ENCODE results near the gene MAP6.
A peak's percentile ranks its signal among the peaks of the same experiment; 100 is the strongest.

Gene MAP6

GRCh38 chr11:75668451-75669297, at the start of gene MAP6:
Gene MAP6 (minus strand): TSS chr11:75669038. CDS start chr11:75668369, 669 bp downstream.
- peaks cover 87% of the 10 kb centered on the region for H3K27me3 Mint-ChIP-seq
- ATAC-seq (replicated peaks; ENCODE audit: extremely low read depth, poor library complexity, severe bottlenecking): peak; percentile 50
- peaks cover 11% of the 10 kb centered on the region for H3K4me1 Mint-ChIP-seq
- H3K9me3 Mint-ChIP-seq: no peaks in the 10 kb centered on the region
- peak within 1 kb of the TSS; percentile 79 for H3K4me3 Mint-ChIP-seq
- H3K27ac Mint-ChIP-seq (ENCODE audit: low read depth): peak within 1 kb of the TSS; percentile 60
- DNase-seq (ENCODE audit: low spot score in 2 of 2): no peak
- H3K36me3 Mint-ChIP-seq (ENCODE audit: insufficient read depth): no peaks in the 10 kb centered on the region

DNA sequence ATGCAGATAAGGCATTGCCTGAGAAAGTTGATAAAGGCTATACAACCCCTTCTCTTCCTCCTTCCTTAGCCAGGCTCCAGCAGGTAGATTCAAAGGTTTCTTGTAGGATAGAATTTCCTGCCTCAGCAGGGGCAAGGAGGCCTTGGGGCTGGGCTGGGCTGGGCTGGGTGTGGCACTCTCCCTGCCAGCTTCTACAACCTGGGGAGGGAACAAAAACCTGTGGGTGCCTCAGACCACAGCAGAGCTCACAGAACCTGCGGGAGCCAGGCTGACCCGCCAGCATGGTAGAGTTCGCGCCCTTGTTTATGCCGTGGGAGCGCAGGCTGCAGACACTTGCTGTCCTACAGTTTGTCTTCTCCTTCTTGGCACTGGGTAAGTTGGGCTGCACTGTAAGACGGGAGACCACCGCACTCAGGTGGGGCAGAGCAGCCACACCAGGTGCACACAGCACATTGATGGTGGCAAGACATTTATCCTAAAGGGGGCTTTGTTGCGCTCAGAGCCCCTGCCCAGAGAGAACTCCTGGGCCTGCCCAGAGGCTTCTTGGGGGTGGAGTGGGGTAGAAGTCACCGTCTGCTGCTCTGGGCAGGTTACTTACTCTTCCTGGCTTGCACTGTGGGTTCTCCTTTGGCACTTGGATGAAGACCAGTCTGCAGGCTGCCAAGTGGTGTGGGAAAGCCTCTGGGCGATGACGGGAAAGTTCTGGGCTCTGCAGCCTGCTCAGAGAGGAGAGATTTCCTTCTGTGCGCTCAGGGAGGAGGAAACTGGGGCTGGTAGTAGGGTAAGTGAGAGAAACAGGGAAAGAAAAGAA, 49.0 kb upstream of the MAP6 start, which contains the start of gene MOGAT2:
MOGAT2 (plus strand) TSS at position 231 of the 811 bp plus-strand sequence; CDS start at position 282, 51 bp downstream.
- no peaks in the 10 kb centered on the region for H3K9me3 Mint-ChIP-seq
- no peak within 1 kb of the TSS for H3K4me3 Mint-ChIP-seq
- DNase-seq (ENCODE audit: low spot score in 2 of 2): no peak
- H3K4me1 Mint-ChIP-seq: no peaks in the 10 kb centered on the region
- H3K36me3 Mint-ChIP-seq (ENCODE audit: insufficient read depth): no peaks in the 10 kb centered on the region
- peaks cover 14% of the 10 kb centered on the region for H3K27me3 Mint-ChIP-seq
- H3K27ac Mint-ChIP-seq (ENCODE audit: low read depth): peak within 1 kb of the TSS; percentile 8
- ATAC-seq (replicated peaks; ENCODE audit: extremely low read depth, poor library complexity, severe bottlenecking): no peak

DNA sequence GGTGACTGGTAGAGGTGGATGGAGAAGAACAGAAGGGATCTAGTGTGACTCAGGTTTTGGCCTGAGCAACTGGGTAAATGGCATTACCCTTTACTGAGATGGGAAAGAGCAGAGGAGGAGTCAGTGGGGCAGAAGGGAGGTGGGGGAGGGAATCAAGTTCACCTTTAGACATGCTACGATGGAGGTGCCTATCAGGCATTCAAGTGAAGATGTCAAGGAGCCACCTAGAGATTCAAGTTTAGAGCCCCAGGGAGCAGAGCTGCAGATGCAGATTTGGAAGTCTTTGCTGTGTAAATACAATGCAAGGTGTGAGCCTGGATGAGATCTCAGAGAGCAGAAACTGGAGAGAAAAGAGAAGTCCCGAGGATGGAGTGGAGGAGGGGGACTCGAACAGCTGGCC, 47.8 kb upstream of the MAP6 start:
- Mint-ChIP-seq H3K36me3 (ENCODE audit: insufficient read depth) (no peaks in the 10 kb centered on the region), H3K27me3 (peaks cover 16% of the 10 kb centered on the region), H3K9me3 (no peaks in the 10 kb centered on the region), H3K4me1 (no peaks in the 10 kb centered on the region), H3K4me3 (no peak overlapping the region), H3K27ac (ENCODE audit: low read depth) (no peak overlapping the region)
- ATAC-seq (replicated peaks; ENCODE audit: extremely low read depth, poor library complexity, severe bottlenecking) (no peak), DNase-seq (ENCODE audit: low spot score in 2 of 2) (no peak)

DNA sequence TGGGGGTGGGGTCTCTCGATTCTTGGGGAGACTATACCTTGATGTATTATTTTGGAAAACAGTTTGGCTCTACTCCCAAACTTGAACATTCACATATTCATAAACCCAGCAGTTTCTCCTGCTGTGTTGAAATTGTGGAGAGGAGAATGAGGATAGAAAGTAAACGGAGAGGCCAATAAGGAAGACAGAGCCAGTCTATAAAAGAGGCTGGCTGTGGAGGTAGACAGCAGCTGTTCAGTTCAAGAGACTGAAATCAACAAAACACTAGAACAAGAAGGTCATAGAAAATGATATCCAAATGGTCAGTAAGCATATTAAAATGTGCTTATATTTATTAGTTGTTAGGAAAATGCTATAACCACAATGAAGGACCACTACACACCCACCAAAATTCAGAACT, 46.9 kb upstream of the MAP6 start:
- Mint-ChIP-seq H3K27me3 (peaks cover 16% of the 10 kb centered on the region), H3K27ac (ENCODE audit: low read depth) (no peak overlapping the region), H3K4me1 (no peaks in the 10 kb centered on the region), H3K4me3 (no peak overlapping the region), H3K9me3 (no peaks in the 10 kb centered on the region), H3K36me3 (ENCODE audit: insufficient read depth) (no peaks in the 10 kb centered on the region)
- ATAC-seq (replicated peaks; ENCODE audit: extremely low read depth, poor library complexity, severe bottlenecking) (no peak), DNase-seq (ENCODE audit: low spot score in 2 of 2) (no peak)

GRCh38 chr11:75714211-75714610, 45.4 kb upstream of the MAP6 start:
- no peaks in the 10 kb centered on the region for H3K36me3 Mint-ChIP-seq (ENCODE audit: insufficient read depth)
- H3K9me3 Mint-ChIP-seq: no peaks in the 10 kb centered on the region
- H3K27ac Mint-ChIP-seq (ENCODE audit: low read depth): no peak overlapping the region
- ATAC-seq (replicated peaks; ENCODE audit: extremely low read depth, poor library complexity, severe bottlenecking) (no peak), DNase-seq (ENCODE audit: low spot score in 2 of 2) (no peak)
- peaks cover 16% of the 10 kb centered on the region for H3K27me3 Mint-ChIP-seq
- no peaks in the 10 kb centered on the region for H3K4me1 Mint-ChIP-seq
- H3K4me3 Mint-ChIP-seq: no peak overlapping the region

GRCh38 chr11:75706260-75706729, 37.5 kb upstream of the MAP6 start:
- H3K4me1 Mint-ChIP-seq: peaks cover 12% of the 10 kb centered on the region
- no peaks in the 10 kb centered on the region for H3K36me3 Mint-ChIP-seq (ENCODE audit: insufficient read depth)
- DNase-seq (ENCODE audit: low spot score in 2 of 2) (peak; percentile 35 to 57), ATAC-seq (replicated peaks; ENCODE audit: extremely low read depth, poor library complexity, severe bottlenecking) (peak; percentile 77)
- no peaks in the 10 kb centered on the region for H3K27me3 Mint-ChIP-seq
- no peak overlapping the region for H3K4me3 Mint-ChIP-seq
- no peak overlapping the region for H3K27ac Mint-ChIP-seq (ENCODE audit: low read depth)
- H3K9me3 Mint-ChIP-seq: no peaks in the 10 kb centered on the region

GRCh38 chr11:75705541-75705940, 36.7 kb upstream of the MAP6 start:
- H3K4me3 Mint-ChIP-seq: no peak overlapping the region
- H3K27me3 Mint-ChIP-seq: no peaks in the 10 kb centered on the region
- ATAC-seq (replicated peaks; ENCODE audit: extremely low read depth, poor library complexity, severe bottlenecking) (no peak), DNase-seq (ENCODE audit: low spot score in 2 of 2) (no peak)
- H3K9me3 Mint-ChIP-seq: no peaks in the 10 kb centered on the region
- no peak overlapping the region for H3K27ac Mint-ChIP-seq (ENCODE audit: low read depth)
- no peaks in the 10 kb centered on the region for H3K36me3 Mint-ChIP-seq (ENCODE audit: insufficient read depth)
- H3K4me1 Mint-ChIP-seq: peaks cover 12% of the 10 kb centered on the region

GRCh38 chr11:75703695-75704237, 34.9 kb upstream of the MAP6 start:
- Mint-ChIP-seq H3K27me3 (peaks cover 15% of the 10 kb centered on the region), H3K9me3 (no peaks in the 10 kb centered on the region), H3K27ac (ENCODE audit: low read depth) (no peak overlapping the region), H3K4me3 (no peak overlapping the region), H3K36me3 (ENCODE audit: insufficient read depth) (no peaks in the 10 kb centered on the region), H3K4me1 (peaks cover 12% of the 10 kb centered on the region)
- ATAC-seq (replicated peaks; ENCODE audit: extremely low read depth, poor library complexity, severe bottlenecking) (no peak), DNase-seq (ENCODE audit: low spot score in 2 of 2) (no peak)

- DNase-seq (ENCODE audit: low spot score in 2 of 2) (no peak), ATAC-seq (replicated peaks; ENCODE audit: extremely low read depth, poor library complexity, severe bottlenecking) (no peak)
- Mint-ChIP-seq H3K9me3 (no peaks in the 10 kb centered on the region), H3K27me3 (peaks cover 43% of the 10 kb centered on the region), H3K27ac (ENCODE audit: low read depth) (no peak overlapping the region), H3K36me3 (ENCODE audit: insufficient read depth) (no peaks in the 10 kb centered on the region), H3K4me3 (no peak overlapping the region), H3K4me1 (peaks cover 7% of the 10 kb centered on the region)
Observed at GRCh38 chr11:75700940-75701339, 32.1 kb upstream of the MAP6 start.

DNA sequence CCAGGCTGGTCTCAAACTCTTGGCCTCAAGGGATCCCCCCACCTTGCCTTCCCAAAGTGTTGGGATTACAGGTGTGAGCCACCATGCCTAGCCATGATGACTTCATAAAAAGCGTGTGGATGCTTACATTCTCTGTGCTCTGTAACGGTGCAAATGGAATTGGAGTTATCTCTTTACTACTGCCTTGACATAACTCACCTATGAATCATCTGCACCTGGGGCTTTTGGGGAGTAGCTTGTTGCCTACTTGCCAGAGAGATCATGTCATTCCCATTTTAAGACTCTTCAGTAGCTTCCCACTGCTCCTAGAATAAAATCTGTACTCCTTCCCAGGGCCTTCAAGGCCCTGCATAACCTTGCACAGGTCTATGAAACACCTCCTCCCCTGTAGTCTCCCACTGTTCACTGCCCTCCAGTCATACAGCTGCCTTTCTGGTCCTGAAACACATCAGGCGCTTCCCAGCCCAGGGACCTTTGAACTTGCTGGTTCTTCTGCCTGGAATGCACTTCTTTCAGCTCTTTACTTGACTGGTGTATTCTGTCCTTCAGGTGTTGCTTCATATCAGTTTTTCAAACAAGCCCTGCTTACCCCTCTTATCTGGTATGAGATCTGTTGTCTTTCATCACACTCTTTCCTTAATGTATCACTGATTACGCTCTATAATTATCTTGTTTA, 29.2 kb upstream of the MAP6 start:
- H3K27me3 Mint-ChIP-seq: peaks cover 72% of the 10 kb centered on the region
- H3K4me1 Mint-ChIP-seq: no peaks in the 10 kb centered on the region
- ATAC-seq (replicated peaks; ENCODE audit: extremely low read depth, poor library complexity, severe bottlenecking): no peak

DNA sequence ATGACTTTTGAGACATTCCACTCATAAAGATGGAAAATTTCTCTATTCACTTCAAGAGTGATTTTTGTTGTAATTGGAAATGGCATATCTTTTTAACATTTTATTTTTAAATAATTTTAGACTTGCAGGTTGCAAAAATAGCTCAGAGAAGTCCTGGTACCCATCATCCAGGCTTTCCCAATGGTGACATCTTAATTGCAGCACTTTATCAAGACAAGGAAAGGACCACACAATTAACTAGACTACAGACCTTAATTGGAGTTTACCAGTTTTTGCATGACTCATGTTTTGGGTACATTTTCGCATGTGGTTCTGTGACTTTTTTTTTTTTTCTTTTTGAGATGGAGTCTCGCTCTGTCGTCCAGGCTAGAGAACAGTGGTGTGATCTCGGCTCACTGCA, 23.0 kb upstream of the MAP6 start:
- H3K27me3 Mint-ChIP-seq: peaks cover 93% of the 10 kb centered on the region
- peaks cover 1% of the 10 kb centered on the region for H3K36me3 Mint-ChIP-seq (ENCODE audit: insufficient read depth)

More for the DNA sequence above, 29.2 kb upstream of the MAP6 start:
- DNase-seq (ENCODE audit: low spot score in 2 of 2): no peak
- peaks cover 1% of the 10 kb centered on the region for H3K36me3 Mint-ChIP-seq (ENCODE audit: insufficient read depth)
- no peak overlapping the region for H3K4me3 Mint-ChIP-seq
- no peak overlapping the region for H3K27ac Mint-ChIP-seq (ENCODE audit: low read depth)
- H3K9me3 Mint-ChIP-seq: no peaks in the 10 kb centered on the region

More for the DNA sequence above, 23.0 kb upstream of the MAP6 start:
- DNase-seq (ENCODE audit: low spot score in 2 of 2) (no peak), ATAC-seq (replicated peaks; ENCODE audit: extremely low read depth, poor library complexity, severe bottlenecking) (no peak)
- H3K4me3 Mint-ChIP-seq: no peak overlapping the region
- H3K9me3 Mint-ChIP-seq: peaks cover 2% of the 10 kb centered on the region
- no peak overlapping the region for H3K27ac Mint-ChIP-seq (ENCODE audit: low read depth)
- H3K4me1 Mint-ChIP-seq: peaks cover 7% of the 10 kb centered on the region
